ENCODE results near the gene NPB.

DNA sequence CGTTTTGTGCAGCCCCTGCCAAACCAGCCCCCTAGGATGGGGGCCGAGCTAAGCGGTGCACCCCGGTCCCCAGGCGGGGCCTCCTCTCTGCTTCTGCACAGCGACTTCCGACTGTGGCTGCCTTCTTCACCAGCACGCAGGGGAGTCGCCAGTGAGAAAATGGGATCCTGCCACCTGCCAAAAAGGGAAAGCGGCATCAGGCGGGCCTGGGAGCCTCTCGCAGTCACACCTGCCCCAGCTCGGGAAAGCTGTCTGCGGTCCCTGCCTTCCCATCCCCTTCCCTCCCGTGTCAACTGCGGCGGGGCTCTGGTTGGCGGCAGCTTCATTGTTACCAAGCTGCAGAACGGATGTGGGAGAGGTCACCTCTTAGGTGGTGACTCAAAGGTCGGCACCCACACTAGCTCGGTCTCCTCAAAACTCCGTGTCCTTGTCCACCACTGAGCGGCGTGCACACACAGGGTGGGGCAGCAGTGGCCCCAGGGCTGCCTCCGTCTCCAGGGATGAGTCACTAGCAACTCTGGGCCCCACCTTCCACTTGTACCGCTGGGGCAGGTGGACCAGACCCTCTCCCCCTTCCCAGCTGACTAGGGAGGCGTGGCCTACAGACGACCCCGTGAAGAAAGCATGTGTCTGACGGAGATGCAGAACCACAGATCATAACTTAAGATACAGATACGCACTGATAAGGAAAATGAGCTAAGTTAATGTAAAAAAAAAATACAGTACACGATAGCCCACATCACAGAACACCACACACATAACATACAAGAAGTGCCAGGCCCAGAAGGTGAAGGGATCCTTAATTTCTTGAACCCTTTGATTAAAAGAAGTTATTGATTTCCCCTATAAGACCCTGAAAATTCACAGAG, 10.6 kb downstream of the NPB start:
- TF ChIP-seq CTCF (IDR thresholded peaks at IDR 0.05) (no peak), POLR2A (IDR thresholded peaks at IDR 0.05) (no peak)

Data from adrenal gland (tissue), 5 donors.